Activated CD8-positive, alpha-beta T cell treated with anti-CD3 and anti-CD28 coated beads for 36 hours (primary cell): ENCODE data around the gene ZNF181. TPM values are rescaled to one million over a fixed set of nuclear protein-coding genes. Genes with fewer than 3 reads are reported as not detected.
"Not testable (repeated sequence)": the region's sequence is repeated elsewhere in the genome, so short reads cannot be mapped to it uniquely, and the experiment has no call there.

Experiments
- ATAC-seq: fragments of 200-7000 bp; cut with Tn5 transposase; one replicate; pipeline ENCODE4 v1.10.0; 2021; ENCODE audit warnings: mild to moderate bottlenecking, moderate library complexity
- CTCF ChIA-PET: fragments of 350-600 bp; sonication (Branson Sonifier 250); formaldehyde crosslinking; loops from one replicate; lab custom pipeline; 2021; ENCODE audit warnings: antibody characterized with exemption; lab: Charles Lee
- POLR2A ChIA-PET: fragments of 350-600 bp; sonication (Branson Sonifier 250); formaldehyde crosslinking; loops from one replicate; lab custom pipeline; 2021; ENCODE audit warnings: antibody characterized with exemption; lab: Charles Lee
- DNase-seq: peaks from one replicate; pipeline ENCODE4 v3.0.0-alpha.2; 2020
- H3K27ac Mint-ChIP-seq: one replicate; pipeline ENCODE4 v1.8.0; 2021; ENCODE audit warnings: mild to moderate bottlenecking, mixed read lengths
- H3K27me3 Mint-ChIP-seq: one replicate; pipeline ENCODE4 v1.8.0; 2021; ENCODE audit warnings: mixed read lengths
- H3K36me3 Mint-ChIP-seq: one replicate; pipeline ENCODE4 v1.8.0; 2021; ENCODE audit warnings: low read depth, mixed read lengths
- H3K4me1 Mint-ChIP-seq: one replicate; pipeline ENCODE4 v1.8.0; 2021; ENCODE audit warnings: low read depth, mixed read lengths
- H3K4me3 Mint-ChIP-seq: one replicate; pipeline ENCODE4 v1.8.0; 2021; ENCODE audit warnings: mild to moderate bottlenecking, moderate library complexity, mixed read lengths
- H3K9me3 Mint-ChIP-seq: one replicate; pipeline ENCODE4 v1.8.0; 2021; ENCODE audit warnings: mixed read lengths
- intact Hi-C: fragments of 100-400 bp; cut with micrococcal nuclease; formaldehyde crosslinking; loops from one replicate; pipeline ENCODE4 v1.10.0; 2022
- total RNA-seq, 2 experiments: library from RNA; stranded (reverse); gene quantifications; one replicate each; pipeline ENCODE4 v1.2.3, GENCODE V29; 2021
- TF ChIP-seq, protein P1 (sequence below): fragments of 200-600 bp; IDR thresholded peaks from one replicate; pipeline ENCODE4 v1.8.0; 2022; ENCODE audit warnings: antibody characterized with exemption, mild to moderate bottlenecking

ZNF181 gene
- total RNA-seq: 1 to 10 TPM; 2.8 to 5.1 TPM

DNA sequence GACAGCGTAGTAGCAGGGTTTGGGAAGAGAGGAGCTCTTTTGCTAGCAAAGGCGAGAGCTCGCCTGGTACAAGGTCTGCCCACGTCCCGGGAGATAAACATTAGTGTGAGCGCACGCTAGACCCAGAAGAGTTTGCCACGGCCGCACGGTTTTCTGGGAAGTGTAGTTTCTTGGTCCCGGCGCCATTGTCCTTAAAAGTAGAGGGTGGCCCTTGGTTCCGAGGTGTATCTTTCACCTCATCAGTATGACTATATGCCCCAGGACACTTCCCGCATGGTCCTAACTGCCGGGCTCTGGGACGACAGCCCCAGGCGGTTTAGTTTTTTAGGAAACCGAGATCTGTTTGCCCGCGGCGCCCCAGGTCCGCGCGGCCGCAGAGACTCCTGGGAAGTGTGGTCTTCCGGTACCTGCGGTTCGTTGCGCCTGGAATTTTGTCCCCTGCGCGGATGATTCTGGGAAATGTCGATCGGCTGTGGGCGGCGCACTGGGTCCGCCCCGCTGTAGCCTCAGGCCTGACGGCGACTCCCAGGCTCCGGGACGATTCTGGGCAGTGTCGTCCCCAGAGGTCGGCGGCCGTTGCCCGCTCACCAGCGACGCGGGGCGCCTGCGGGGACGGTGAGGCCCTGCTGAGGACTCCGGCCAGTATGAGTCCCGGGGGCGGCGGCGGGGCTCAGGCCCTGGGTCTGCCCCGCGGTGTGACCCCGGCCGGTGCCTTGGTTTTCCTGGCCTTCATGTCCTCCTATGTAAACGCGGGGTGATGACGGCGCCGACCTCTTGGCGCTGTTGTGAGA is at the start of gene ZNF181:
ZNF181 (plus strand) TSS at position 498 of the 791 bp plus-strand sequence. CDS start 795 bp downstream, outside the sequence.
- H3K9me3 Mint-ChIP-seq: peaks cover 11% of the 10 kb centered on the region
- H3K27ac Mint-ChIP-seq: peak within 1 kb of the TSS; percentile 92
- CTCF ChIA-PET: interaction anchor here (0.9 to 1.7 kb wide), 3 partner anchors 12 to 21 kb away, joined by 3 to 4 read pairs (median 3); no protein-coding TSS in a partner anchor
- ATAC-seq (peak; percentile 91), DNase-seq (peak; percentile 93)
- TF ChIP-seq, protein P1, sequence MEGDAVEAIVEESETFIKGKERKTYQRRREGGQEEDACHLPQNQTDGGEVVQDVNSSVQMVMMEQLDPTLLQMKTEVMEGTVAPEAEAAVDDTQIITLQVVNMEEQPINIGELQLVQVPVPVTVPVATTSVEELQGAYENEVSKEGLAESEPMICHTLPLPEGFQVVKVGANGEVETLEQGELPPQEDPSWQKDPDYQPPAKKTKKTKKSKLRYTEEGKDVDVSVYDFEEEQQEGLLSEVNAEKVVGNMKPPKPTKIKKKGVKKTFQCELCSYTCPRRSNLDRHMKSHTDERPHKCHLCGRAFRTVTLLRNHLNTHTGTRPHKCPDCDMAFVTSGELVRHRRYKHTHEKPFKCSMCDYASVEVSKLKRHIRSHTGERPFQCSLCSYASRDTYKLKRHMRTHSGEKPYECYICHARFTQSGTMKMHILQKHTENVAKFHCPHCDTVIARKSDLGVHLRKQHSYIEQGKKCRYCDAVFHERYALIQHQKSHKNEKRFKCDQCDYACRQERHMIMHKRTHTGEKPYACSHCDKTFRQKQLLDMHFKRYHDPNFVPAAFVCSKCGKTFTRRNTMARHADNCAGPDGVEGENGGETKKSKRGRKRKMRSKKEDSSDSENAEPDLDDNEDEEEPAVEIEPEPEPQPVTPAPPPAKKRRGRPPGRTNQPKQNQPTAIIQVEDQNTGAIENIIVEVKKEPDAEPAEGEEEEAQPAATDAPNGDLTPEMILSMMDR: no peak
- H3K4me3 Mint-ChIP-seq: peak within 1 kb of the TSS; percentile 80
- H3K36me3 Mint-ChIP-seq: peaks cover 31% of the 10 kb centered on the region
- no peaks in the 10 kb centered on the region for H3K27me3 Mint-ChIP-seq
- peaks cover 26% of the 10 kb centered on the region for H3K4me1 Mint-ChIP-seq
- POLR2A ChIA-PET: interaction anchor here (0.7 to 2.9 kb wide), 4 partner anchors 38 to 230 kb away, joined by 3 to 11 read pairs (median 4); partner anchors contain the start of gene ZNF302
- intact Hi-C loops: no loop called here

DNA sequence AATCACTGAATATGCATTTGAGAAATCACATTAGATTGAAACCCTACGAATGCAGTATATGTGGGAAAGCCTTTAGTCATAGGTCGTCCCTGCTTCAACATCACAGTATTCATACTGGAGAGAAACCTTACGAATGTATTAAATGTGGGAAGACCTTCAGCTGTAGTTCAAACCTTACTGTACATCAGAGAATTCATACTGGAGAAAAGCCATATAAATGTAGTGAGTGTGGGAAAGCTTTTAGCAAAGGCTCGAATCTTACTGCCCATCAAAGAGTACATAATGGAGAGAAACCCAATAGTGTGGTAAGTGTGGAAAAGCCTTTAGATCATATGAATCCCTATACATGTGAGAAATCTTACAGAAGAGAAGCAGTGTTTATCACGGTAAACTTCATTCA is 48.8 kb upstream of the ZNF181 start:
- Mint-ChIP-seq H3K36me3 (peaks cover 59% of the 10 kb centered on the region), H3K9me3 (peaks cover 68% of the 10 kb centered on the region)
- POLR2A ChIA-PET, H3K27ac Mint-ChIP-seq, ATAC-seq, H3K27me3 Mint-ChIP-seq, DNase-seq, CTCF ChIA-PET, intact Hi-C loops, H3K4me3 Mint-ChIP-seq, H3K4me1 Mint-ChIP-seq: not testable (repeated sequence)

DNA sequence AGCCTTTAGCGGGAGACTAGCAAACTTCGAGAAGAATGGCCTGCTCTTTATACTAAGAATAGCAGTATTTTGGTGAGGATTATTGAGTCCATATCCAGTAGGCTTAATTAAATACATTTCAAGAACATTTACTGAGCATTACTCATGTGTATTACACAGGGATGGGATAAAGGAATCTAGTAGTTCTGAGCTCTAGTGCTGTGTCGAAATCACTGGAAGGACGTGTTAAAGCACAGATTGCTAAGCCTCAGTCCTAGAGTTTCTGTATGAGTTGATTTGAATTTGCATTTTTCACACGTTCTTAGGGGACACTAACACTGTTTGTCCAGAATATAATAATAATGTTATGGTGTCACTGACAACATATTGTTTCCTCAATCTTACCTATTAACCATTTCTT is 47.6 kb upstream of the ZNF181 start:
- intact Hi-C loops: no loop called here
- no peak overlapping the region for H3K27ac Mint-ChIP-seq
- H3K27me3 Mint-ChIP-seq: peaks cover 3% of the 10 kb centered on the region
- DNase-seq: no peak
- ATAC-seq: no peak
- peaks cover 48% of the 10 kb centered on the region for H3K36me3 Mint-ChIP-seq
- no peak overlapping the region for H3K4me3 Mint-ChIP-seq
- H3K9me3 Mint-ChIP-seq: peaks cover 64% of the 10 kb centered on the region
- no peaks in the 10 kb centered on the region for H3K4me1 Mint-ChIP-seq
- TF ChIP-seq, protein P1: no peak
- ChIA-PET POLR2A (interaction anchor here (0.9 kb wide), 1 partner anchor 10 kb away, joined by 5 read pairs; no protein-coding TSS in a partner anchor), CTCF (no interaction called here)

DNA sequence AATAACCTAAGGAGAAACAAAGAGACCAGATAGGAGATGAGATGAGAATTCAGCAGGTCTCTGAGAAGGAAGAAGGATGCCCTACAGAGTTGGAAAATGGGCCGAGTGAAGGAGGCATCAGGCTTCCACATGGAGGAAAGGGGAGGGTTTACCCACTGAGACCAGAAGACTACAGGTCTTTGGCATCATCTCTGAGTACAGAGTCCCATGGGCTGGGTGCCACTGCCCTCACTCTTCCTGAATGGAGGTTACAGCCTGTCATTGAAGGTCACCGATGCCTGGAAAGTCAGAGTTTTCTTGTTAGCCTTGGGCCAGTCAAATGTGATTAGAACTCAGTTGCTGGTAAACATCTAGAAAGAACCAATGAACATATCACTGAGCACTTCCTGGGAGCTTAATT is 46.7 kb upstream of the ZNF181 start:
- peaks cover 40% of the 10 kb centered on the region for H3K36me3 Mint-ChIP-seq
- H3K27me3 Mint-ChIP-seq: peaks cover 4% of the 10 kb centered on the region
- ATAC-seq (no peak), DNase-seq (no peak)
- H3K9me3 Mint-ChIP-seq: peaks cover 59% of the 10 kb centered on the region
- TF ChIP-seq, protein P1: no peak
- intact Hi-C loops: no loop called here
- ChIA-PET POLR2A (interaction anchor here (0.9 kb wide), 1 partner anchor 11 kb away, joined by 5 read pairs; no protein-coding TSS in a partner anchor), CTCF (no interaction called here)
- no peaks in the 10 kb centered on the region for H3K4me1 Mint-ChIP-seq
- no peak overlapping the region for H3K27ac Mint-ChIP-seq
- H3K4me3 Mint-ChIP-seq: no peak overlapping the region

DNA sequence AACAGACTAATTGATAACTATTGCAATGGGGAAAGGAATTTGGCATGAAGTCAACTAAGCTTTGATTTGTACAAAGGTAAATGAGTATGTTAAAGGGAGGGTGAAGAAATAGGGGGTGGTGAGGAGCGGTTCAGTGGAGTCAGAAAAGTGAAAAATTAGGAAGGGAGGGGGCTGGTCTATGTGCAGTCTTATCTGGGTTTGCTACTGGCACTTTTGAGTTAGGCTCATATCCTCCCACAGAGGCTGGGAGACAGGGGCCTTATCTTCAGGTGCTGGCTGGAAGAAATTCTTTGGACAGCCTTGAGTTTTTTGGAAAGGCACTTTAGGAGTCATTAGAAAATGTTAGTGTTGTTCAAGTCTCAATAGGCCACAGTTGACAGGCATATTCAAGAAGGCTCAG is 45.5 kb upstream of the ZNF181 start:
- Mint-ChIP-seq H3K4me1 (no peaks in the 10 kb centered on the region), H3K27me3 (peaks cover 9% of the 10 kb centered on the region), H3K9me3 (peaks cover 50% of the 10 kb centered on the region), H3K36me3 (peaks cover 27% of the 10 kb centered on the region), H3K4me3 (no peak overlapping the region), H3K27ac (no peak overlapping the region)
- intact Hi-C loops: no loop called here
- no peak for ATAC-seq
- no peak for DNase-seq
- POLR2A ChIA-PET: no interaction called here
- CTCF ChIA-PET: no interaction called here
- TF ChIP-seq, protein P1: no peak
